K562 (cell line): ENCODE data around the gene NDUFAF8. TPM values are rescaled to one million over a fixed set of nuclear protein-coding genes. Genes with fewer than 3 reads are reported as not detected.

Source experiments
- ATAC-seq: fragments of 200-7000 bp; cut with Tn5 transposase; 3 replicates; pipeline ENCODE4 v1.9.1; 2020; ENCODE audit warnings: moderate library complexity
- BruUV-seq: library from RNA; stranded (reverse); fragments of 400-500 nt; replicated peaks from 2 replicates; lab custom pipeline; 2021; lab: Mats Ljungman, UMichigan
- CTCF ChIA-PET: fragments of 300-600 bp; formaldehyde crosslinking; extraction: SDS; loops from one replicate; lab custom pipeline; 2021; ENCODE audit warnings: low intra/inter-chr PET ratio; lab: Yijun Ruan, JAX
- POLR2A ChIA-PET: fragments of 300-600, 350-650 bp; sonication (Branson Sonifier 250); formaldehyde crosslinking; extraction: SDS; loops from one replicate; lab custom pipeline; 2021; ENCODE audit warnings: antibody characterized with exemption, inconsistent platforms; lab: Yijun Ruan, JAX
- DNase-seq, 4 experiments: peaks; one replicate each; pipeline versions ENCODE4 v3.0.0 to v3.0.0-alpha.2; 2011 to 2018; ENCODE audit warnings: low spot score in 3 of 4, mixed read lengths in 3 of 4; ENCODE audit errors: extremely low read depth in 1 of 4
- FAIRE-seq: peaks from 2 replicates; lab custom pipeline; 2011; peaks lifted over from hg19 to GRCh38; lab: Jason Lieb, UNC
- H2AFZ ChIP-seq: 2 replicates; pipeline ENCODE4 v1.6.0; 2011; ENCODE audit warnings: low read depth, low read length, control low read depth, inconsistent platforms
- H3K27ac ChIP-seq: fragments of 200-600 bp; 3 replicates; pipeline ENCODE4 v1.8.0; 2011; ENCODE audit warnings: low read depth, mild to moderate bottlenecking, control low read depth, inconsistent platforms, low read length, moderate library complexity, mixed read lengths; ENCODE audit errors: extremely low read depth
- H3K27me3 ChIP-seq, 2 experiments: fragments of 300-600 bp in 1 of 2; 2 replicates in 1 of 2; 3 replicates in 1 of 2; pipeline versions ENCODE4 v1.6.0 to v1.8.0; 2011; ENCODE audit warnings: inconsistent platforms in 2 of 2, low read length in 2 of 2, mild to moderate bottlenecking in 1 of 2, mixed read lengths in 1 of 2, moderate library complexity in 1 of 2; ENCODE audit not compliant: control insufficient read depth in 2 of 2, insufficient read depth in 2 of 2
- H3K36me3 ChIP-seq: fragments of 300-600 bp; 3 replicates; pipeline ENCODE4 v1.8.0; 2011; ENCODE audit warnings: mild to moderate bottlenecking, low read length, inconsistent platforms; ENCODE audit not compliant: control insufficient read depth, insufficient read depth
- H3K4me1 ChIP-seq, 2 experiments: fragments of 200-600 bp in 1 of 2; replicated peaks in 1 of 2; 2 replicates in 1 of 2; 3 replicates in 1 of 2; pipeline versions ENCODE4 v1.5.1 to v1.8.0; 2011; ENCODE audit warnings: inconsistent platforms in 2 of 2, low read length in 2 of 2, mild to moderate bottlenecking in 1 of 2, mixed read lengths in 1 of 2, moderate library complexity in 1 of 2; ENCODE audit not compliant: control insufficient read depth in 2 of 2, insufficient read depth in 2 of 2
- H3K4me2 ChIP-seq: 2 replicates; pipeline ENCODE4 v1.6.1; 2011; ENCODE audit warnings: low read length, control low read depth, inconsistent platforms, mixed read lengths; ENCODE audit not compliant: insufficient read depth
- H3K4me3 ChIP-seq: fragments of 200-600 bp; sonication (generic), shearing (Covaris generic); 2 replicates; pipeline ENCODE4 v1.5.1; 2016; ENCODE audit warnings: control low read depth, inconsistent platforms
- H3K79me2 ChIP-seq: fragments of 200-600 bp; 3 replicates; pipeline ENCODE4 v1.8.0; 2011; ENCODE audit warnings: low read length, inconsistent platforms; ENCODE audit not compliant: control insufficient read depth, insufficient read depth
- H3K9ac ChIP-seq, 2 experiments: 2 replicates each; pipeline versions ENCODE4 v1.6.0 to v1.6.1; 2011; ENCODE audit warnings: low read depth in 2 of 2, low read length in 2 of 2, control low read depth in 1 of 2, inconsistent platforms in 1 of 2, mild to moderate bottlenecking in 1 of 2, mixed read lengths in 1 of 2; ENCODE audit not compliant: insufficient read depth in 1 of 2
- H3K9me1 ChIP-seq: one replicate; pipeline ENCODE4 v1.6.0; 2011; ENCODE audit warnings: inconsistent platforms, mild to moderate bottlenecking, low read length, moderate library complexity; ENCODE audit not compliant: control insufficient read depth, insufficient read depth
- H3K9me3 ChIP-seq: replicated peaks from 2 replicates; pipeline ENCODE4 v1.5.1; 2011; ENCODE audit warnings: low read depth, low read length, inconsistent platforms; ENCODE audit not compliant: control insufficient read depth, insufficient read depth
- H4K20me1 ChIP-seq: replicated peaks from 2 replicates; pipeline ENCODE4 v1.6.1; 2011; ENCODE audit warnings: low read length, inconsistent platforms, mixed read lengths; ENCODE audit not compliant: control insufficient read depth, insufficient read depth
- RBFOX2 ChIP-seq: fragments of 200-400 bp; formaldehyde crosslinking; IDR thresholded peaks from 2 replicates; pipeline ENCODE4 v1.6.1; 2017; ENCODE audit warnings: low read depth, mild to moderate bottlenecking, low read length, moderate library complexity
- WGBS: fragments of 100-300 bp; shearing (Covaris generic); methylation state at CpG from one replicate; pipeline ENCODE4 v1.1.6; 2016; ENCODE audit warnings: low coverage, mixed read lengths; ENCODE audit not compliant: insufficient coverage; ENCODE audit errors: missing lambda C conversion rate; 5-methylcytosine and 5-hydroxymethylcytosine counted together
- in situ Hi-C: fragments of 300-500 bp; cut with MboI; formaldehyde crosslinking; loops from 4 replicates; pipeline ENCODE4 v1.15.0; 2018; ENCODE audit warnings: inconsistent platforms, mixed read lengths
- intact Hi-C: fragments of 100-400 bp; cut with micrococcal nuclease; formaldehyde crosslinking; loops from 2 replicates; pipeline ENCODE4 v1.14.2; 2022
- polyA plus RNA-seq, 8 experiments: library from polyadenylated mRNA; depleted of rRNA in 4 of 8; stranded (reverse) in 5 of 8; unstranded in 3 of 8; fragments of >200 nt; fragmentation: Nextera tagmentation in 2 of 8; fragmentation: Illumina TruSeq in 1 of 8; extraction: Ambion mirVana in 2 of 8; extraction: Trizol in 1 of 8; gene quantifications; 2 replicates each; pipeline versions ENCODE4 v1.2.1 to v1.2.3, GENCODE V29; 2011 to 2014; ENCODE audit warnings: inconsistent platforms in 1 of 8, missing spikeins in 1 of 8
- total RNA-seq, 7 experiments: library from RNA; depleted of rRNA in 6 of 7; stranded (reverse); fragments of >200 nt in 6 of 7; fragmentation: Illumina TruSeq in 2 of 7; extraction: Trizol in 2 of 7; gene quantifications; 2 replicates each; pipeline versions ENCODE4 v1.2.1 to v1.2.3, GENCODE V29; 2011 to 2021; ENCODE audit warnings: low replicate concordance in 1 of 7
- TF ChIP-seq, protein P1 (sequence below), 2 experiments: fragments of 450-650 bp; IDR thresholded peaks; 2 replicates each; pipeline ENCODE4 v1.6.1; 2018; ENCODE audit warnings: mild to moderate bottlenecking in 2 of 2, low read depth in 1 of 2; ENCODE audit not compliant: partially characterized antibody in 2 of 2

NDUFAF8 gene
- total and polyA plus RNA-seq, 9 of the 15 experiments (the other 6 are each of a cell fraction or from before 2014, with no cell fraction given), result 13.5 to 144 (median 90.0) TPM

- Histone ChIP-seq H2AFZ (no peak overlapping the region), H3K79me2 (no peaks in the 10 kb centered on the region; the same call in 2 of the 3 replicates), H4K20me1 (peaks cover 32% of the 10 kb centered on the region), H3K4me3 (no peak overlapping the region), H3K4me1 (peaks cover 22 to 78% of the 10 kb centered on the region in 2 experiments), H3K27ac (no peak overlapping the region), H3K9me1 (peaks cover 9% of the 10 kb centered on the region), H3K36me3 (peaks cover 29% of the 10 kb centered on the region; the same call in 2 of the 3 replicates), H3K4me2 (no peak overlapping the region), H3K27me3 (no peaks in the 10 kb centered on the region), H3K9ac (peak overlapping the region in 1 of 2 experiments; percentile 15; a peak in 1 of 4 replicates), H3K9me3 (no peaks in the 10 kb centered on the region)
- TF ChIP-seq, protein P1, sequence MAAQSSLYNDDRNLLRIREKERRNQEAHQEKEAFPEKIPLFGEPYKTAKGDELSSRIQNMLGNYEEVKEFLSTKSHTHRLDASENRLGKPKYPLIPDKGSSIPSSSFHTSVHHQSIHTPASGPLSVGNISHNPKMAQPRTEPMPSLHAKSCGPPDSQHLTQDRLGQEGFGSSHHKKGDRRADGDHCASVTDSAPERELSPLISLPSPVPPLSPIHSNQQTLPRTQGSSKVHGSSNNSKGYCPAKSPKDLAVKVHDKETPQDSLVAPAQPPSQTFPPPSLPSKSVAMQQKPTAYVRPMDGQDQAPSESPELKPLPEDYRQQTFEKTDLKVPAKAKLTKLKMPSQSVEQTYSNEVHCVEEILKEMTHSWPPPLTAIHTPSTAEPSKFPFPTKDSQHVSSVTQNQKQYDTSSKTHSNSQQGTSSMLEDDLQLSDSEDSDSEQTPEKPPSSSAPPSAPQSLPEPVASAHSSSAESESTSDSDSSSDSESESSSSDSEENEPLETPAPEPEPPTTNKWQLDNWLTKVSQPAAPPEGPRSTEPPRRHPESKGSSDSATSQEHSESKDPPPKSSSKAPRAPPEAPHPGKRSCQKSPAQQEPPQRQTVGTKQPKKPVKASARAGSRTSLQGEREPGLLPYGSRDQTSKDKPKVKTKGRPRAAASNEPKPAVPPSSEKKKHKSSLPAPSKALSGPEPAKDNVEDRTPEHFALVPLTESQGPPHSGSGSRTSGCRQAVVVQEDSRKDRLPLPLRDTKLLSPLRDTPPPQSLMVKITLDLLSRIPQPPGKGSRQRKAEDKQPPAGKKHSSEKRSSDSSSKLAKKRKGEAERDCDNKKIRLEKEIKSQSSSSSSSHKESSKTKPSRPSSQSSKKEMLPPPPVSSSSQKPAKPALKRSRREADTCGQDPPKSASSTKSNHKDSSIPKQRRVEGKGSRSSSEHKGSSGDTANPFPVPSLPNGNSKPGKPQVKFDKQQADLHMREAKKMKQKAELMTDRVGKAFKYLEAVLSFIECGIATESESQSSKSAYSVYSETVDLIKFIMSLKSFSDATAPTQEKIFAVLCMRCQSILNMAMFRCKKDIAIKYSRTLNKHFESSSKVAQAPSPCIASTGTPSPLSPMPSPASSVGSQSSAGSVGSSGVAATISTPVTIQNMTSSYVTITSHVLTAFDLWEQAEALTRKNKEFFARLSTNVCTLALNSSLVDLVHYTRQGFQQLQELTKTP (IDR thresholded peaks at IDR 0.05; ENCODE audit: low read depth in 1 of 2, partially characterized antibody in 2 of 2), result no peak
- peak; percentile 18; the same call in 1 of the 2 replicates for TF ChIP-seq RBFOX2
- BruUV-seq, result no TSS peak
- FAIRE-seq, result no peak
- intact Hi-C loops (loop anchor here (10.0 kb wide), 1 partner anchor 218 kb away; no protein-coding TSS in a partner anchor), in situ Hi-C loops (loop anchor here (25.0 kb wide), 1 partner anchor 95 kb away; no protein-coding TSS in a partner anchor)
- no peak for ATAC-seq
- CTCF ChIA-PET, result no interaction called here
- 93% methylated on average over 18 of the region's 19 CpGs for WGBS
- DNase-seq, result no peak
- POLR2A ChIA-PET, result interaction anchor here (0.8 to 1.0 kb wide), 2 partner anchors 8 to 42 kb away, joined by 3 to 5 read pairs; no protein-coding TSS in a partner anchor
Measured at GRCh38 chr17:81232616-81233241, 6.4 kb upstream of the NDUFAF8 start.
